Stimulated activated CD4-positive, alpha-beta T cell treated with anti-CD3 and anti-CD28 coated beads, Interleukin-15, amount 100 ng/mL, for 24 hours (primary cell): Measurements from ENCODE around the gene DUSP22.
A peak's percentile ranks its signal among the peaks of the same experiment; 100 is the strongest.

Experiments used
- DNase-seq: peaks from one replicate; pipeline ENCODE4 v3.0.0-alpha.2; 2020

DUSP22 gene

GRCh38 chr6:397604-398003, 105.3 kb downstream of the DUSP22 start:
- no peak for DNase-seq

DNA sequence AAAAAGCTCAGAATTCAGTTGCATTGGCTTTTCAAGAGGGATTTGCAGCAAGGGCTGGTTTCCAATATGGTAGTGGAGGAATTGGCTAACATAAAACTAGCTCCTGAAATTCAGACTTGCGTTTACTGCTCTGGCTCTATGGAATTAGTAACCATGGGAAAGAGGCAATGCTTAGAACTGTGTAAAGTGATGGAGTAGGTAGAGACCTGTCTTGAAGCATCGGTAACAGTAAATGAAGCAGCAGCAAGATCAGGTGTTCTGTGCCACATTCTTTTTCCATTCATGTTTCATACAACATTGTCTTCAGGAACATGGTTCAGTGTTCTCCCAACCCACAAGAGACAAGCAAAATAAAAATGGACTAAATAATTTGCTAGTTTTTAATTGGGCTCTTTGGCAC, 105.8 kb downstream of the DUSP22 start:
- no peak for DNase-seq

- no peak for DNase-seq
Observed at GRCh38 chr6:398558-399078, 106.3 kb downstream of the DUSP22 start.

GRCh38 chr6:399785-400534, 107.7 kb downstream of the DUSP22 start:
- DNase-seq, result peak; percentile 64

- no peak for DNase-seq
Observed at GRCh38 chr6:400815-401214, 108.5 kb downstream of the DUSP22 start.
